Fibroblast of lung (primary cell): ENCODE measurements around the gene ENTHD1.
"Not testable (repeated sequence)": the region's sequence is repeated elsewhere in the genome, so short reads cannot be mapped to it uniquely, and the experiment has no call there.

Experiments
- EZH2 ChIP-seq: IDR thresholded peaks from 2 replicates; pipeline ENCODE4 v1.5.1; 2012; ENCODE audit warnings: low read length, control low read depth, mild to moderate bottlenecking; ENCODE audit errors: missing control alignments
- TF ChIP-seq, protein P1 (sequence below), 2 donors: IDR thresholded peaks in 1 of 2; conservative IDR thresholded peaks in 1 of 2; 1 replicate in 1 of 2; 2 replicates in 1 of 2; pipeline ENCODE4 v1.5.1; 2011 to 2012; ENCODE audit warnings: low read length in 2 of 2, control low read depth in 1 of 2, inconsistent platforms in 1 of 2, low read depth in 1 of 2, mild to moderate bottlenecking in 1 of 2

GRCh38 chr22:39889924-39890323, 3.6 kb downstream of the ENTHD1 start:
- TF ChIP-seq, protein P1, sequence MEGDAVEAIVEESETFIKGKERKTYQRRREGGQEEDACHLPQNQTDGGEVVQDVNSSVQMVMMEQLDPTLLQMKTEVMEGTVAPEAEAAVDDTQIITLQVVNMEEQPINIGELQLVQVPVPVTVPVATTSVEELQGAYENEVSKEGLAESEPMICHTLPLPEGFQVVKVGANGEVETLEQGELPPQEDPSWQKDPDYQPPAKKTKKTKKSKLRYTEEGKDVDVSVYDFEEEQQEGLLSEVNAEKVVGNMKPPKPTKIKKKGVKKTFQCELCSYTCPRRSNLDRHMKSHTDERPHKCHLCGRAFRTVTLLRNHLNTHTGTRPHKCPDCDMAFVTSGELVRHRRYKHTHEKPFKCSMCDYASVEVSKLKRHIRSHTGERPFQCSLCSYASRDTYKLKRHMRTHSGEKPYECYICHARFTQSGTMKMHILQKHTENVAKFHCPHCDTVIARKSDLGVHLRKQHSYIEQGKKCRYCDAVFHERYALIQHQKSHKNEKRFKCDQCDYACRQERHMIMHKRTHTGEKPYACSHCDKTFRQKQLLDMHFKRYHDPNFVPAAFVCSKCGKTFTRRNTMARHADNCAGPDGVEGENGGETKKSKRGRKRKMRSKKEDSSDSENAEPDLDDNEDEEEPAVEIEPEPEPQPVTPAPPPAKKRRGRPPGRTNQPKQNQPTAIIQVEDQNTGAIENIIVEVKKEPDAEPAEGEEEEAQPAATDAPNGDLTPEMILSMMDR (conservative IDR thresholded peaks at IDR 0.05 in 1 of 2, IDR thresholded peaks at IDR 0.05 in 1 of 2; ENCODE audit: low read depth in 1 of 2, low read length in 2 of 2): not testable (repeated sequence)
- TF ChIP-seq EZH2: not testable (repeated sequence)
